Mesendoderm (in vitro differentiated cells): ENCODE results near the gene ARHGAP11A.
A peak's percentile ranks its signal among the peaks of the same experiment; 100 is the strongest.

Experiments used
- DNase-seq: peaks from one replicate; pipeline ENCODE4 v3.0.0; 2013
- H2AK5ac ChIP-seq: 2 replicates; pipeline ENCODE4 v1.6.1; 2013; ENCODE audit warnings: low read length, inconsistent platforms
- H2BK120ac ChIP-seq: 2 replicates; pipeline ENCODE4 v1.6.1; 2013; ENCODE audit warnings: low read depth, mild to moderate bottlenecking, low read length, moderate library complexity, mixed read lengths
- H2BK15ac ChIP-seq: replicated peaks from 2 replicates; pipeline ENCODE4 v1.6.1; 2013; ENCODE audit warnings: low read depth, mild to moderate bottlenecking, moderate library complexity
- H2BK5ac ChIP-seq: 2 replicates; pipeline ENCODE4 v1.6.1; 2013; ENCODE audit warnings: low read length, inconsistent platforms
- H3K18ac ChIP-seq: 2 replicates; pipeline ENCODE4 v1.6.1; 2013; ENCODE audit warnings: mild to moderate bottlenecking, low read length, mixed read lengths
- H3K23ac ChIP-seq: one replicate; pipeline ENCODE4 v1.6.1; 2013; ENCODE audit warnings: low read length
- H3K27ac ChIP-seq: 2 replicates; pipeline ENCODE4 v1.5.1; 2013; ENCODE audit warnings: low read depth, mild to moderate bottlenecking, inconsistent platforms, low read length, moderate library complexity
- H3K27me3 ChIP-seq: 2 replicates; pipeline ENCODE4 v1.6.1; 2013; ENCODE audit warnings: low read length, control low read depth, mild to moderate bottlenecking, inconsistent platforms; ENCODE audit not compliant: insufficient read depth, poor library complexity
- H3K36me3 ChIP-seq: 2 replicates; pipeline ENCODE4 v1.6.1; 2013; ENCODE audit warnings: low read length, inconsistent platforms; ENCODE audit not compliant: control insufficient read depth, insufficient read depth
- H3K4ac ChIP-seq: one replicate; pipeline ENCODE4 v1.6.1; 2013; ENCODE audit warnings: low read depth, mild to moderate bottlenecking, low read length, moderate library complexity
- H3K4me1 ChIP-seq: 2 replicates; pipeline ENCODE4 v1.6.1; 2013; ENCODE audit warnings: low read depth, low read length, inconsistent platforms; ENCODE audit not compliant: control insufficient read depth
- H3K4me2 ChIP-seq: 2 replicates; pipeline ENCODE4 v1.6.1; 2013; ENCODE audit warnings: low read length
- H3K4me3 ChIP-seq: 2 replicates; pipeline ENCODE4 v1.5.1; 2013; ENCODE audit warnings: mild to moderate bottlenecking, low read length
- H3K56ac ChIP-seq: one replicate; pipeline ENCODE4 v1.6.1; 2013; ENCODE audit warnings: low read length
- H3K79me1 ChIP-seq: 2 replicates; pipeline ENCODE4 v1.6.1; 2013; ENCODE audit warnings: low read length, inconsistent platforms
- H3K79me2 ChIP-seq: 2 replicates; pipeline ENCODE4 v1.6.1; 2013; ENCODE audit warnings: mild to moderate bottlenecking, low read length; ENCODE audit not compliant: control insufficient read depth, insufficient read depth
- H3K9ac ChIP-seq: 2 replicates; pipeline ENCODE4 v1.6.1; 2013; ENCODE audit warnings: low read length, inconsistent platforms
- H4K5ac ChIP-seq: one replicate; pipeline ENCODE4 v1.6.1; 2013; ENCODE audit warnings: low read length
- H4K8ac ChIP-seq: one replicate; pipeline ENCODE4 v1.6.1; 2013; ENCODE audit warnings: low read depth, mild to moderate bottlenecking, control low read depth, low read length, moderate library complexity
- WGBS: extraction: QIAGEN DNeasy Blood & Tissue Kit; methylation state at CpG from one replicate; pipeline ENCODE4 v1.1.7; 2013; ENCODE audit warnings: low lambda C conversion rate, missing lambda C conversion rate; ENCODE audit not compliant: insufficient coverage; ENCODE audit errors: extremely low coverage; 5-methylcytosine and 5-hydroxymethylcytosine counted together

The ARHGAP11A gene

GRCh38 chr15:32649342-32649741 is 34.0 kb downstream of the ARHGAP11A start:
- no peaks in the 10 kb centered on the region for H3K79me2 ChIP-seq
- WGBS: no CpG with 5 or more reads among the region's 5 CpGs
- H4K5ac ChIP-seq: no peak overlapping the region
- H2BK120ac ChIP-seq: no peak overlapping the region
- no peak overlapping the region for H3K27ac ChIP-seq
- no peak overlapping the region for H3K56ac ChIP-seq
- peaks cover 10% of the 10 kb centered on the region for H3K4me1 ChIP-seq
- H3K36me3 ChIP-seq: no peaks in the 10 kb centered on the region
- no peaks in the 10 kb centered on the region for H3K27me3 ChIP-seq
- no peak overlapping the region for H3K4me2 ChIP-seq
- peak; percentile 69 for DNase-seq
- H3K4ac ChIP-seq: no peak overlapping the region
- H2BK5ac ChIP-seq: no peak overlapping the region
- no peak overlapping the region for H3K4me3 ChIP-seq
- H3K18ac ChIP-seq: no peak overlapping the region
- H4K8ac ChIP-seq: no peak overlapping the region
- H3K9ac ChIP-seq: no peak overlapping the region
- H3K23ac ChIP-seq: no peak overlapping the region
- H3K79me1 ChIP-seq: no peaks in the 10 kb centered on the region
- no peak overlapping the region for H2BK15ac ChIP-seq
- H2AK5ac ChIP-seq: no peak overlapping the region

- H3K27ac ChIP-seq: no peak overlapping the region
- no peak overlapping the region for H2AK5ac ChIP-seq
- H3K79me2 ChIP-seq: no peaks in the 10 kb centered on the region
- H2BK15ac ChIP-seq: no peak overlapping the region
- H3K9ac ChIP-seq: no peak overlapping the region
- no peak overlapping the region for H3K4me3 ChIP-seq
- WGBS: no CpG with 5 or more reads among the region's 6 CpGs
- H3K4ac ChIP-seq: no peak overlapping the region
- H3K79me1 ChIP-seq: no peaks in the 10 kb centered on the region
- H3K56ac ChIP-seq: no peak overlapping the region
- no peak overlapping the region for H4K8ac ChIP-seq
- H2BK120ac ChIP-seq: no peak overlapping the region
- peaks cover 12% of the 10 kb centered on the region for H3K4me1 ChIP-seq
- H3K18ac ChIP-seq: no peak overlapping the region
- H3K27me3 ChIP-seq: no peaks in the 10 kb centered on the region
- H4K5ac ChIP-seq: no peak overlapping the region
- H3K36me3 ChIP-seq: no peaks in the 10 kb centered on the region
- no peak overlapping the region for H2BK5ac ChIP-seq
- H3K23ac ChIP-seq: no peak overlapping the region
- H3K4me2 ChIP-seq: no peak overlapping the region
- DNase-seq: peak; percentile 82
Measured at GRCh38 chr15:32651229-32651837, 36.0 kb downstream of the ARHGAP11A start.

GRCh38 chr15:32652178-32652577 is 36.9 kb downstream of the ARHGAP11A start:
- Histone ChIP-seq H3K4me2 (no peak overlapping the region), H4K5ac (no peak overlapping the region), H3K23ac (no peak overlapping the region), H3K4me1 (peaks cover 12% of the 10 kb centered on the region), H2BK120ac (no peak overlapping the region), H3K4ac (no peak overlapping the region), H3K79me1 (no peaks in the 10 kb centered on the region), H2AK5ac (no peak overlapping the region), H3K27me3 (no peaks in the 10 kb centered on the region), H3K56ac (no peak overlapping the region), H2BK15ac (no peak overlapping the region), H2BK5ac (no peak overlapping the region), H3K36me3 (no peaks in the 10 kb centered on the region), H3K9ac (no peak overlapping the region), H4K8ac (no peak overlapping the region), H3K18ac (no peak overlapping the region), H3K79me2 (no peaks in the 10 kb centered on the region), H3K4me3 (no peak overlapping the region), H3K27ac (no peak overlapping the region)
- WGBS: no CpG with 5 or more reads among the region's 3 CpGs
- peak; percentile 54 for DNase-seq

GRCh38 chr15:32656091-32656490 is 40.8 kb downstream of the ARHGAP11A start:
- H3K36me3 ChIP-seq: no peaks in the 10 kb centered on the region
- H4K8ac ChIP-seq: no peak overlapping the region
- H2BK5ac ChIP-seq: no peak overlapping the region
- no peak overlapping the region for H3K18ac ChIP-seq
- no peak overlapping the region for H4K5ac ChIP-seq
- H3K27ac ChIP-seq: no peak overlapping the region
- H3K4me1 ChIP-seq: peaks cover 12% of the 10 kb centered on the region
- H2AK5ac ChIP-seq: no peak overlapping the region
- DNase-seq: no peak
- no peak overlapping the region for H3K4me3 ChIP-seq
- H2BK15ac ChIP-seq: no peak overlapping the region
- no peak overlapping the region for H3K4me2 ChIP-seq
- no peaks in the 10 kb centered on the region for H3K79me2 ChIP-seq
- no peak overlapping the region for H3K4ac ChIP-seq
- no peak overlapping the region for H2BK120ac ChIP-seq
- no peaks in the 10 kb centered on the region for H3K79me1 ChIP-seq
- no peak overlapping the region for H3K56ac ChIP-seq
- no peak overlapping the region for H3K23ac ChIP-seq
- WGBS: no CpG with 5 or more reads among the region's 4 CpGs
- no peaks in the 10 kb centered on the region for H3K27me3 ChIP-seq
- H3K9ac ChIP-seq: no peak overlapping the region

- Histone ChIP-seq H3K79me1 (no peaks in the 10 kb centered on the region), H4K5ac (no peak overlapping the region), H3K4me3 (no peak overlapping the region), H3K27ac (no peak overlapping the region), H3K27me3 (no peaks in the 10 kb centered on the region), H3K4me2 (no peak overlapping the region), H3K23ac (no peak overlapping the region), H2BK5ac (no peak overlapping the region), H4K8ac (no peak overlapping the region), H2BK120ac (no peak overlapping the region), H3K79me2 (no peaks in the 10 kb centered on the region), H2BK15ac (no peak overlapping the region), H3K9ac (no peak overlapping the region), H3K36me3 (no peaks in the 10 kb centered on the region), H3K56ac (peak overlapping the region; percentile 17), H2AK5ac (no peak overlapping the region), H3K4me1 (peaks cover 11% of the 10 kb centered on the region), H3K4ac (no peak overlapping the region), H3K18ac (no peak overlapping the region)
- DNase-seq: no peak
- no CpG with 5 or more reads among the region's 9 CpGs for WGBS
Measured at GRCh38 chr15:32656496-32656895, 41.2 kb downstream of the ARHGAP11A start.
